HG03558 (cell line): ENCODE results near the gene PHYKPL.
"Not testable (repeated sequence)": the region's sequence is repeated elsewhere in the genome, so short reads cannot be mapped to it uniquely, and the experiment has no call there.

Experiments used
- ATAC-seq: cut with Tn5 transposase; IDR thresholded peaks from one replicate; pipeline ENCODE4 v1.9.1; 2021; ENCODE audit warnings: moderate number of reproducible peaks; ENCODE audit not compliant: unreplicated experiment; ENCODE audit errors: extremely low read depth

The PHYKPL gene

DNA sequence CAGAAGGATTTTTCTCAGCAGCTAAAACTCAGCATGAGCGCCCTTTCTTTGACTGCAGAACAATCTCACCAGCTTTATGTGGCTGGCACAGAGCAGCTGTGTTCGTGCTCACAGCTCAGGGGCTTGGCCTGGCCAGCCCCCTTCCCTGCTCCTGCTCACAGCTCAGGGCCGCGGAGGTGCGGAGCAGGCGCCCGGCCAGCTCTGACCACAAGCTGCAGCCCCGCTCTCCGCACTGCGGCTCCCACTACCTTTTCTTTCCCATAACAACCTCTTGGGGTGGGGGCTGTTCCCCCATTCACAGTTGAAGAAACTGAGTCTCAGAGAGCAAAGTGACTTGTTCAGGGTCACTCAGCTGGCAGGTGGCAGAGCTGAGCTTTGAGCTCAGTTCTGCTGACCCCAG, 34.0 kb upstream of the PHYKPL start:
- no peak for ATAC-seq

DNA sequence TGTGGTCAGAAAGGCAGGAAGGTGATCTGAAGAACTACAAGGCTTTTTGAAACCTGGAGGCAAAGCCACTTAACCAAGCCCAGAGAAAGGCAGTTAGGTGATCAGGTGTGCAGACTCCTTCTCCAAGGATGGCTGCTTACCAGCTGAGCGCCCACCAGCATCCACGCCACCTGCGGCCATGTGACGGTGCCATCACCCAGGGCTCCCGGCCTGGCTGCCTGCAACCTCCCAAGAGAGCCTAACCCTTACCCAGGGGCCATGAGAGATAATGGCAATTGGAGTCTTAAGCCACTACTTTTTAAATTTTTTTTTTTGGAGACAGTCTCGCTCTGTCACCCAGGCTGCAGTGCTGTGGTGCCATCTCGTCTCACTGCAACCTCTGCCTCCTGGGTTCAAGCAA, 33.1 kb upstream of the PHYKPL start:
- ATAC-seq: no peak

DNA sequence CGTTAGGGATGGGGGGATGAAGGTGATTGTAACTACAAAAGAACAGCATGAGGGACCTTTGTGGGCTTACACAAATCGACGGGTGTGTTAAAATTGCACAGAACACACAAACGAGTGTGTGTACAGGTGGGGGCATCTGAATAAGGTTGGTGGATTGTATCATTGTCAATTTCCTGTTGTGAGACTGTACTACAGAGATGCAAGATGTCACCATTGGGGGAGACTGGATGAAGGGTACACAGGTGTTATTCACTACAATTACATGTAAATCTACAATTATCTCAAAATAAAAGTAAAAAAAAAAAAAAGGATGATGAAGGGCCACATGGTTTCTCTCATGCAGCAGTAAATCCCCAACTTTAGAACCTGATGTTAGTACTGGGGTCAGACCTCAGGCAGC, 31.4 kb upstream of the PHYKPL start:
- no peak for ATAC-seq

DNA sequence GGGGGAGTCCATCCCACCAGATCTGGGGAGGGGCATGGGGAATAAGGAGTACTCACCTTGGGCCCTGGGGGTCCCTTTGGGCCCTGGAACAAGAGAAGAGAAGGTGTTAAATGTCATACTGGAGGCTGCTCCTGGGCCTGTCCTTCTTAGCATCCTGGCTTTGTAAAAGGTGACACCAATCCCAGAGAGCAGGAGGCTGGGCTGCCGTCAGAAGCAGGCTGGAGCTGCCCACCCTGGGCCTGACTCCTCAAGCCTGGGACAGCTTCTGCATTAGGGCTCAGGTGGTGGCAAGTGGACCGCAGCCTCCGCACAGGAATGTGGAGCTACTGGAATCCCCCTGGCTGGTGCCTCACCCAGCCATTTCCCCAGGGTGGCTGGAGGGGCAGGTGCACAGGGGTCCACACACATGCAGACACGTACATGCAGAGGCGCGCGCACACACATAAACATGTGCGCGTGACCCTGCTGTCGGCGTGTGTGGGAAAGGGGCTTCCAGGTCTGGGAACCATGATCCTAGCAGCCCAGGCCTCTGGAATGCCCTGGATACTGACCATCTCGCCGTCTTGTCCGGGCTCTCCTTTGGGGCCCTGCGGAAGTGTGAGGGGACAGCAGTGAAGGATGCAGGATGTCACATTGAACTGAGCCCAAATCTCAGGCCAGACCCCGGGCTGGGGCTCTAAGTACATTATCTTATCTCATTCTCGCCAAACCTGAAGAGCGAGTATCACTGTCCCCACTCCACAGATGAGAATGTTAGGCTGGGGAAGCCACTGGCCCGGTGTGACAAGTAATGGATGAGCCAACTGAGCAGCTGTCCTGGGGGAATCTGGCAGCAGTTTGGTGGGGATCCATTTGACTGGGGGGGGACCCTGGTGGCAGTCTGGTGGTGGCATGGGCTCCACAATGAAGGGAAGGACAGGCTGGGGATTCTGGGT, 29.3 kb upstream of the PHYKPL start:
- ATAC-seq: no peak

DNA sequence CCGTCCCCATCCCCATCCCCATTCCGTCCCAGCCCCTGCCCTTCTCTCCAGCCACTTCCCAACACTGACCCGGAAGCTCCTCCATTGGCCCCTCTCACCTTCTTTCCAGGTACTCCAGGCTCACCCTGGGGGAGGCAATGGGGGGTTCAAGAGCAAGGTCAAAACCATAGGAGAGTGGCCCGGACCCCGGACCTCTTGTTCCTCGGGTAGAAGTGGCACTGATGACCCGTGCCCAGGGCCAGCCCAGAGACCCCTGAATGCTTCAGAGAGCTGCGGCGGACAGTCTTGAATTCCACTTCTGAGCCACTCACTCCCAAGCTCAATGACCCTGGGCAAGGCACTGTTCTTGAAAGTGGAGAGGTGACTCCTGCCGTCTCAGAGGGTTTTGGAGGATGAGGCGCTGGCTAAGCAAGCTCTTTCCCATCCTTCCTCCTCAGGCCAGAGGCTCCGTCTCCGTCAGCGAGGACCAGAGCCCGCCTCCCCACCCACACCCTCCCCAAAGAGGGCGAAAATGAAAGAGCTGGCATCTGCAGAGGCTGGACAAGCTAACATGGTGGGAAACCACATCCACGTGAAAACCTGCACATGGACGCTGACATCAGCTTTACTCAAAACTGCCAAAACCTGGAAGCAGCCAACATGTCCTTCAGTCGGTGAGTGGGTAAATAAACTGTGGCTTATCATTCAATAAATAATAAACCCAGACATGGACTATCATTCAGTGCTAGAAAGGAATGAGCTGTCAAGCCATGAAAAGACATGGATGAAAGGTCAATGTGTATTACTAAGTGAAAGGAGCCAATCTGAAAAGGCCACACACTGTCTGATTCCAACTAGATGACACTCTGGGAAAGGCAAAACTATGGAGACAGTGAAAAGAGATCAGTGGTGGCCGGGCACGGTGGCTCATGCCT, 27.3 kb upstream of the PHYKPL start:
- no peak for ATAC-seq

DNA sequence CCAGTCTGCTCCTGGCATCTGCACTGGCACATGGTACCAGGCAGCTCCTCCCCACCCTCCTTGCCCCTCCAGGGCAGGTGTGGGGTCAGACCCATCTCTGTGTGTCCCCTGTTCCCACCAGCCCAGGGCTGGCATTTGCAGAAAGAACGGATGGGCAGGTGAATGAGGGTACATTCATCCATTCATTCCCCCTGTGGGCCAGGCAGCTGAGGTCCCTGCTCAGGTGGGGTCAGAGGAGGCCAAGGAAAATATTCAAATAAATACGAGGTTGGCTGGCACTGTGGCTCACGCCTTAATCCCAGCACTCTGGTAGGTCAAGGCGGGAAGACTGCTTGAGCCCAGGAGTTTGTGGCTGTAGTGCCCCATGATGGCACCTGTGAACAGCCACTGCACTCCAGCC, 25.0 kb upstream of the PHYKPL start:
- no peak for ATAC-seq

DNA sequence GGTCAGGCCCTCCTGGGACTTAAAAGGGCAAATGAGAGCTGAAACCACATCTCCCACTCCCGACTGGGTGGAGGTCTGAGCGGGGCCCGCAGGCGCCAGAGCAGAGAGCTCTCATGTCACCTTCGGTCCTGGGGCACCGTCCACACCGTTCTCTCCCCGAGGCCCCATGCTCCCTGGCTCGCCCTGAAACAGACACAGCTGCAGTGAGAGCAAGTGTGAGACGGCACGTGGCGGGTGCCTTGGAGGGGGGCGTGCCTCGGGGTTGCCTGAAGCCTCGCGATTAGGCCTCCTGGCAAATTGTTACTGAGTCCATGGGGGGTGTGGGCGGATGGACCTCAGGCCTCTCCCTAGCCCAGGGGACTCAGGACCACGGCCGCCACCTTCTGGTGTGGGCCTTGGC, 24.1 kb upstream of the PHYKPL start:
- ATAC-seq: no peak

DNA sequence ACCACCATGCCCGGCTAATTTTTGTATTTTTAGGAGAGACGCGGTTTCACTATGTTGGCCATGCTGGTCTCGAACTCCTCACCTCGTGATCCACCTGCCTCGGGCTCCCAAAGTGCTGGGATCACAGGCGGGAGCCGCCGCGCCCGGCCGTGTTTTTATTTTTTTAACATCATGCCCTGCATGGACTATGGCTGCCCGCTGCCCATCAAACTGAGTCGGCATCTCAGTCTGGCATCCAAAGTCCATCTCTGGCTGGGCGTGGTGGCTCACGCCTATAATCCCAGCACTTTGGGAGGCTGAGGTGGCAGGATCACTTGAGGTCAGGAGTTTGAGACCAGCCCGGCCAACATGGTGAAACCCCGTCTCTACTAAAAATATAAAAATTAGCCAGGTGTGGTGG, 21.0 kb upstream of the PHYKPL start:
- ATAC-seq: not testable (repeated sequence)

DNA sequence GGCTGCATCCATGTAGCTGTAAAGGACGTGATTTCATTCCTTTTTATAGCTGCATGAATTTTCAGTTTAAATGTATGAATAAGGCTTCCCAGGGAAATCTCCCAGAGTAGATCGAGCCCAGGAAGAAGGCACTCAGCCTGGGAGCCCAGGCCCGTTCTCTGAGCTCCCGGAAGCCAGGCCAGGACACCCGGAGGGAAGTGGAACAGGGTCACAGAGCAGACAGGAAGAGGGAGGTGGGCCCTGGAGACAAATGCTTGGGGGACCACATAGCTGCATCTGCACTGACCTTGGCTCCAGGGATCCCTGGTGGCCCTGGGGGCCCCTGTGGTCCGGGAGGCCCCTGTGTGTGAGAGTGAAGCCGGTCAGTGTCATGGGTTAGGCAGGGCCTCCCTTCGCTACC, 19.7 kb upstream of the PHYKPL start:
- no peak for ATAC-seq

DNA sequence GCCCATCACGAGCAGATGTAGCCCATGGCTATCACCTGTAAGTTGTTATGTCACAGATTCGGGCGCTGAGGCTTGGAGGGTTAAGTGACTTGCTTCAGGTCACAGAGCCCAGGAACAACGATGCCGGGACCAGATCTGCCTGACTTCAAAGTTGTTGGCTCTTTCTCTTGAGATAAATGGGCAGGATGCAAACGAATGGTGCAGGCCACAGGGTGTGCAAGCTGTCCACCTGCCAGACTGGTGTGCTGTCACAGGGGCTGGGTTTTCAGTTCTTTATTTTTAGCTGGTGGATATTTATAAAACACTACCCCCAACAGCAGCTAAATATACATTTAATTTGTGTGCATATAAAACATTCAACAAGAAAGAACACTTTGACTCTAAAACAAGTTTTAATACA, 17.7 kb upstream of the PHYKPL start:
- ATAC-seq: no peak

DNA sequence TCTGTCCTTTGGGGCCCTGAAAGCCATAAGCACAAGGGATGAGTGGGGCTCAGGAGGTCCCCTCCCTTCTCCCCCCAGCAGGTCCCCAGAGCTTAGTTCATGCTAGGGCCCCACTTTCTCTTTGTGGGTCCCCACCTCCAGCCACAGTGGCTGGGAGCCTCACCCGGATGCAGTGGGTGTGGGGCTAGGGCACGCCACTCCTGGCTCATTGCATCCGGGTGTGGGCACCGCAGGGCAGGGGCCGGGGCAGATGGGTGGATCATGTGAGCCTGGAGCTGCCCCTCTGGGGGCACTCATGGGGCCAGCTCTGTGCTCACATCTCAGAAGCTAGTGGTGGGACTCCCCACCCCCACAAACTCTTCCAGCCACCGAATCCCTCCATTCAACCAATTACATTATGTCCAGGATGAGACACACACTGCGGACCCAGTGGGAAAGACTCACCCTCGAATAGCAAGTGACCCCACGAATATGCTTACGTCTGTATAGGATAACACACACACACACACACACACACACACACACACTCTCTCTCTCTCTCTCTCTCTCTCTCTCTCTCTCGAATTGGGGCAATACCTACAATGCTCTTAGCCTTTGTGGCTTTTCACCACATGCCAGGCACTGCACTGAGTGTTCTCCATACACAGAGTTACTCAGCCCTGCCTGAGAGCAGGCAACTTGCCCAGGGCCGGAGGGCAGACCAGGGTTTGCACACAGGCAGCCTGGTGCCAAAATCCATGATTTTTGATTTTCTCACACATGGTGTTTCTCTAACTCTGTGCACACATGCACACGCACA, 16.8 kb upstream of the PHYKPL start:
- ATAC-seq: no peak

DNA sequence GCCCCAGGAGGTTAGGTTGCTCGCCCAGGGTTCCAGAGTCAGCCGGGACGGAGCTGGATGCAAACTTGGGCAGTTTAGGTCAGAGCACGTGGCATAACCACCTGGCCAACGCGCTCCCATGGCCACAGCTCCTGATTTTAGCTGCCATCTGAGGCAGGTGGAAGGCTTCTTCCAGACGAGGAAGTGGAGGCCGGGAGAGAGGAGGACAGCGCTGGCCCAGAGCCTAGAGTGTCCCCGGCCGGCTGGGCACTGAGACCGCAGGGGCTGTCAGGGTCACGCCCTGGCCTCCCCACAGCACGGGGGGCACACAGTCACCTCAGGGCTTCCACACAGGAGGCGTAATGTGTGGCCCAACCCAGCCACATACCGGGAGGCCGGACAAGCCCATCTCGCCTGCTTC, 16.1 kb upstream of the PHYKPL start:
- no peak for ATAC-seq

DNA sequence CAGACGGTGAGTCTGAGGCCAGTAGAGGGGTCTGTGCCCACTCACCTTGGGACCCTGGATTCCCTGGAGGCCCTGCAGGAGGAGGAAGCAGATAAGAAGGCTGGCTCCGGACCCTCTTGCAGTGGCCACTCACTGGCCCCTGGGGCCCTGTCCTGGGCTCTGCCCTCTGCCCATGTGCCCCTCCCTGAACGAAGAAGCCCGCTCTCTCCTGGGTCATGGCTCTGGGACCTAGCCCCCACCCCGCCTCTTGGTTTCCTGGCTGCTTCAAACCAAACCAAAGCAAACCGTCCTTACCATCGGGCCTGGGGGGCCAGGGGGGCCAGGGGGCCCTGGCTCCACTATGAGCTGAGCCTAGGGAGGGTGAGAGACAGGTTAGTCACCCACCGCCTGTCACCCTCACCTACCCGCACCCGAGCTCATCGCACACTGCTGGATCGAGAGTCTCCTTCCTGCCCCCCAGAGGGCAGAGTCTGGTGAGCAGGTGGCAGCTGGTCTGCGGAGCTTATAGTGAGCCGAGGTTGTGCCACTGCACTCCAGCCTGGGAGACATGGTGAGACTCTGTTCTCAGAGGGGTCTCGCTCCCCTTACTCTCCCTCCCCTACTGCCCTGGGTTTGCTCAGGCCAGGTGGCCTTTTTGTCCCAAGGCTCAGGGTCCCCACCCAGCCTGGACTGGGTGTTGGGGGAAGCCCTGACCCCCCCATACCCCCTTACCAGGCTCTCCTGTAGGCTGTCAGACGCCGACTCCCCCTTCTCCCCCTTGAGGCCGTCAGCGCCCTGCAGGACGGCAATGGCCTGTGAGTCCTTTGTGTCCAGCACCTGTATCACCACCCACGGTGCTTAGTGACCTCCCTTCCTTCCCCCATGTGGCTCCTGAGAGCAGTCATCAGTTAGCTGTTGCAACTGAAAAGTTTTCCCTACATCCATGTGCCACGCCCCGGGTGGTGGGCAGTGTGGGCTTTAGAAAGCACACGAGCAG, 15.2 kb upstream of the PHYKPL start:
- no peak for ATAC-seq

DNA sequence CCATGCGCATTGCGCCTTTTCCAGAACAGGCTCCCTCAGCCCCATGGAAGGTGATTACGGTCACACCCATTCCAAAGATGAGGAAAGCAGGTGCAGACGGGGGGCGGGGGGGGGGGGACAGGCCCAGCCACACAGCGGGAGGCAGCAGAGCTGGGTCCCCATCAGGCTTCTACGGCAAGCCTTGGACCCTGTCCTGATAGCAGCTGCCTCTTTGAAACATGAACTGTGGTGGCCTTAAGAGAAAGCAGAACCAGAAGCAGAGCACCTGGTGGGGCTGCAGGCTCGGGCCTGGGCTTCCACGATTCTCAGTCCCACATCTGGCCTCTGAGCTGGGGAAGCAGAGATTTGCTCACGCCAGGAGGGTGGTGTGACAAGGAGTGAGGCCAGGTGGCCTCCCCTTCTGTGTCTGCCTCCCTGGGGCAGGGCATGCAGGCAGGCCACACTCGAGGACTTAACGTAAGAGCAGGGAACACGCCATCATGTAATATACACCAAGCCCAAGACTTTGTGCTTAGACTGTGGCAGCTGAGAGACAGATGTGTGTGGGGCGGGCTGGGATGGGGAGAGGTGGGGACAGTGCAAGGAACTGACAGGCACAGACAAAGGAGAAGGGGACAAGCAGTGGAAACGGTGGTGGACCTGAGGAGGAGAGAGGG, 14.2 kb upstream of the PHYKPL start:
- ATAC-seq: no peak

DNA sequence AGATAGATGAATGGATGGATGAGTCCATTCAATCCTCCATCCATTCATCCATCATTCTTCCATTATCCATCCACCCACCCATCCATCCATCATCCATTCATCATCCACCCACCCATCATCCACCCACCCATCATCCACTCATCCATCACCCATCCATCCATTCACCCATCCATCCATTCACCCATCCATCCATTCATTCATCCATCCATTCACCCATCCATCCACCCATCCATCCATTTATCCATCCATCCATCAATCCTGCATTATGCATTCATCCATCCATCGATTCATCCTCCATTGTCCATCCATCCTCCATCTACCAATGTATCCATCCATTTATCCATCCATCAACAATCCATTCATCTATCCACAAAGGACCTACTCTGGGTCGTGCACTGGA, 12.8 kb upstream of the PHYKPL start:
- ATAC-seq: no peak

DNA sequence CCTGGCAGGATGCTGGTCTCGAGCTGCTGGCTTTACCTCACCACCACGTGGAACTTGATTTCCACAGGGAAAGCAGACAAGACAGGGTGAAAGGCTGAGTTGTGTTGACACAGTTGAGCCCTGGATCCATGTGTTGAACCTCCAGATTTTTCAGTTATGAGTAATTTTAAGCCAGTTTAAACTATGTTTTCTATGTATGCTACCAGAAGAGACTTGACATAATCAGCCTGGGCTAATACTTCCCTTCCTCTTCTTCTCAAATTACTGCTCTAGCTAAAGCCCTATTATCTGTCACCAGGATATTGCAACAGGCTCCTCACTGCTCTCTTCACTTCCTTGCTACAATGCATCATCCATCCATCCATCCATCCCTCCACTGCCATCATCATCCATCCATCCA, 12.0 kb upstream of the PHYKPL start:
- no peak for ATAC-seq

DNA sequence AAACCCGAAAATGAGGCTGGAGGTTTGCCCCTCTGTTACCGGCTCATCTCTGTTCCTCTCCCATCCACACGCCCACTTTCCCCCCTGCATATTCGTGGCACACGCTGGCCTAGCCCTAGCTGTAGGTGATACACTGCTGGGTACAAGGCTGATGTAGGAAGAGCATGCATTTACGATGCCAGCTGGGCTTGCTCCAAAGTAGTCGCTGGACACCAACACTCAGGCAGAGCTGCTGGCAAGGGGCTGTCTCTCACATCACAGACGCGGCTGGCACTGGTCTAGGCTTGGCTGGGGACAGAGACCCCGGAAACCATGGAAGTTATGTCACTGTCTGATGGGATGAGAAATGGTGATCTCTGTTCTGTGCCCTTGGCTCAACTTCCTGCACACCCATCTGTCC, 9.8 kb upstream of the PHYKPL start:
- ATAC-seq: no peak

DNA sequence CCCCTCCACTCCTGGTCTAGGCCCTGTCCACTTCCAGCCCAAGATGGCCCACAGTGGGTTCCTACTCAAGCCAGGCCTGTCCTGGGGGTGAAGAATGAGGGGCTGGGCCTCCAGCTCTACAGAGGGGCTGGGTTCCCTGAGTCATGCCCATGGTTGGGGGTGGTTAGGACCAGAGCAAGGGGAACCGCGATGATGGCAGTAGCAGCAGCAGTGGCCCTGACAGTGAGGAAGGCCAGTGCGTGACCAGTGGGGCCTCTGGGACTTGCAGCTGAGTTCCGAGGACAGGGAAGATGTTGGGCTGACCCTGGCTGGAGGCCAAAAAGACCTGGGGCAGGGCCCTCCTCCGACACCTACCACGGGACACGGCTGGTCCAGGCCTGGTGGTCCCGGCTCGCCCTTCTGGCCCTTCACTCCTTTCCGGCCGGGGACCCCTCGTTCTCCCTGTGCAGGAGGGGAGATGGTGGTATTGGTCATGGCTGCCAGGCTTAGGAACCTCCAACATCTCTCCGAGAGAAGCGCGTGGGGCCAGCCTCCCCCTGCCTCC, 9.2 kb upstream of the PHYKPL start:
- no peak for ATAC-seq

DNA sequence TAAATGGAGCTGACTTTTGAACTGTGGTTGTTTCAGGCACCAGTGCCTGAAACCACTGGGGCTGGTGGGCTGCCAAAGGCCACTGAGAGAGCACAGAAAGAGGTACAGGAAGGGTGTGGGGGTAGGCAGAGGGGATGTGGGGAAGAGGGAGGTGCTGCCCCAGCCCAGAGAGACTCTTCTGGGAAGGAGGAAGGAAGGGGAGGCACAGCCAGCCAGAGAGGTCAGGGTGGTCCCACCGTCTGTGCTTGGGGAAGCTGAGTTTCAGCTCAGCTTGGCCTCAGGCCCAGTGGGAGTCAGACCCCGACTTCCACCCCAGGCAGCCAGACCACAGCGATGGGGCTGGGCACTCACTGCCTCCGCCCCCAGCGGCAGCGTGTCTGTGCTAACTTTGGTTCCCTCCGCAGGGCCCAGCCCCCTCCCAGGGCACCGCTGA, 8.6 kb upstream of the PHYKPL start:
- no peak for ATAC-seq
